GM12878 (cell line): Measurements from ENCODE around the gene CBX2. TPM values are rescaled to one million over a fixed set of nuclear protein-coding genes. Genes with fewer than 3 reads are reported as not detected.
A peak's percentile ranks its signal among the peaks of the same experiment; 100 is the strongest.

Experiments used
- CHD4 ChIP-seq: fragments of 200-600 bp; sonication (generic); IDR thresholded peaks from 2 replicates; pipeline ENCODE4 v1.6.1; 2016; ENCODE audit warnings: mild to moderate bottlenecking
- CREB1 ChIP-seq: IDR thresholded peaks from 2 replicates; pipeline ENCODE4 v1.6.1; 2012; ENCODE audit warnings: low read depth, mild to moderate bottlenecking, inconsistent platforms
- ELK1 ChIP-seq: IDR thresholded peaks from 2 replicates; pipeline ENCODE4 v1.6.1; 2012; ENCODE audit warnings: low read depth, low read length, improper control_type of control experiment
- GATAD2B ChIP-seq: fragments of 450-650 bp; conservative IDR thresholded peaks from 2 replicates; pipeline ENCODE4 v1.6.1; 2017; ENCODE audit warnings: low read depth, mild to moderate bottlenecking, moderate library complexity
- HCFC1 ChIP-seq: fragments of 150-350 bp; IDR thresholded peaks from 2 replicates; pipeline ENCODE4 v1.6.1; 2014; ENCODE audit warnings: low read length
- IKZF2 ChIP-seq, 2 experiments: fragments of 450-650 bp; IDR thresholded peaks; 2 replicates each; pipeline ENCODE4 v1.6.1; 2017; ENCODE audit warnings: mild to moderate bottlenecking in 2 of 2, moderate library complexity in 2 of 2
- JUNB ChIP-seq: IDR thresholded peaks from 2 replicates; pipeline ENCODE4 v1.6.1; 2016; ENCODE audit warnings: antibody characterized with exemption, mild to moderate bottlenecking
- KLF5 ChIP-seq: fragments of 450-650 bp; IDR thresholded peaks from 2 replicates; pipeline ENCODE4 v1.6.1; 2014; ENCODE audit warnings: mild to moderate bottlenecking; ENCODE audit not compliant: partially characterized antibody
- NBN ChIP-seq: fragments of 450-650 bp; IDR thresholded peaks from 2 replicates; pipeline ENCODE4 v1.6.1; 2016
- NFYB ChIP-seq: IDR thresholded peaks from 2 replicates; pipeline ENCODE4 v1.6.1; 2011; ENCODE audit warnings: low read depth, mild to moderate bottlenecking, low read length, improper control_type of control experiment, moderate library complexity; ENCODE audit not compliant: insufficient read depth
- POLR2AphosphoS2 ChIP-seq: IDR thresholded peaks from 2 replicates; pipeline ENCODE4 v1.6.1; 2011; ENCODE audit warnings: low read depth, mild to moderate bottlenecking, low read length, improper control_type of control experiment, moderate library complexity
- POU2F2 ChIP-seq: IDR thresholded peaks from 3 replicates; pipeline ENCODE4 v1.6.1; 2011; ENCODE audit warnings: low read depth, mild to moderate bottlenecking, low read length, borderline replicate concordance
- RAD51 ChIP-seq: fragments of 450-650 bp; IDR thresholded peaks from 2 replicates; pipeline ENCODE4 v1.6.1; 2016; ENCODE audit warnings: moderate library complexity, mild to moderate bottlenecking, inconsistent platforms
- REST ChIP-seq: IDR thresholded peaks from 2 replicates; pipeline ENCODE4 v1.6.1; 2012; ENCODE audit warnings: mild to moderate bottlenecking, low read depth, low read length
- SIX5 ChIP-seq: IDR thresholded peaks from 2 replicates; pipeline ENCODE4 v1.6.1; 2011; ENCODE audit warnings: mild to moderate bottlenecking, low read depth, low read length, moderate library complexity; ENCODE audit not compliant: severe bottlenecking
- STAT3 ChIP-seq: IDR thresholded peaks from 2 replicates; pipeline ENCODE4 v1.6.1; 2011; ENCODE audit warnings: low read depth, low read length, improper control_type of control experiment
- SUZ12 ChIP-seq: fragments of 200-600 bp; sonication (generic); IDR thresholded peaks from one replicate; pipeline ENCODE4 v1.6.1; 2018; ENCODE audit warnings: antibody characterized with exemption, mild to moderate bottlenecking; ENCODE audit not compliant: unreplicated experiment
- YY1 ChIP-seq: IDR thresholded peaks from 2 replicates; pipeline ENCODE4 v1.6.1; 2011; ENCODE audit warnings: low read depth, mild to moderate bottlenecking, low read length
- ZNF217 ChIP-seq: fragments of 450-650 bp; IDR thresholded peaks from 2 replicates; pipeline ENCODE4 v1.6.1; 2017; ENCODE audit warnings: antibody characterized with exemption, mild to moderate bottlenecking
- polyA plus RNA-seq, 11 experiments: library from polyadenylated mRNA; depleted of rRNA in 4 of 11; unstranded in 6 of 11; stranded (reverse) in 5 of 11; fragments of >200 nt; fragmentation: Nextera tagmentation in 4 of 11; fragmentation: Illumina TruSeq in 1 of 11; extraction: Ambion mirVana in 4 of 11; extraction: Trizol in 1 of 11; gene quantifications; 1 replicate in 1 of 11; 2 replicates in 10 of 11; pipeline versions ENCODE4 v1.2.1 to v1.2.3, GENCODE V29; 2011 to 2016; ENCODE audit warnings: inconsistent platforms in 2 of 11, missing spikeins in 2 of 11, low read depth in 1 of 11
- total RNA-seq, 4 experiments: library from RNA; depleted of rRNA in 3 of 4; stranded (reverse); fragments of >200 nt in 3 of 4; fragmentation: Illumina TruSeq in 1 of 4; extraction: Trizol in 1 of 4; gene quantifications; 2 replicates each; pipeline versions ENCODE4 v1.2.1 to v1.2.3, GENCODE V29; 2013 to 2021
- TF ChIP-seq, protein P1 (sequence below): IDR thresholded peaks from 2 replicates; pipeline ENCODE4 v1.6.1; 2011; ENCODE audit warnings: low read depth, mild to moderate bottlenecking, low read length, moderate library complexity, borderline replicate concordance; ENCODE audit errors: extremely low read depth
- TF ChIP-seq, protein P2 (sequence below): IDR thresholded peaks from 2 replicates; pipeline ENCODE4 v1.6.1; 2011; ENCODE audit warnings: borderline replicate concordance, low read depth, mild to moderate bottlenecking, moderate library complexity, mixed read lengths, low read length; ENCODE audit not compliant: insufficient read depth; ENCODE audit errors: extremely low read length
- TF ChIP-seq, protein P3 (sequence below): fragments of 450-650 bp; IDR thresholded peaks from 2 replicates; pipeline ENCODE4 v1.6.1; 2018; ENCODE audit warnings: borderline replicate concordance, mild to moderate bottlenecking; ENCODE audit not compliant: partially characterized antibody

CBX2 gene
- total and polyA plus RNA-seq, 10 of the 15 experiments (the other 5 are each of a cell fraction or from before 2014, with no cell fraction given) = 0.35 to 7.5 (median 4.2) TPM

- no peak for TF ChIP-seq REST
- TF ChIP-seq, protein P1, sequence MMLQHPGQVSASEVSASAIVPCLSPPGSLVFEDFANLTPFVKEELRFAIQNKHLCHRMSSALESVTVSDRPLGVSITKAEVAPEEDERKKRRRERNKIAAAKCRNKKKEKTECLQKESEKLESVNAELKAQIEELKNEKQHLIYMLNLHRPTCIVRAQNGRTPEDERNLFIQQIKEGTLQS = peak; percentile 94; the same call in 1 of the 2 replicates
- TF ChIP-seq POU2F2 = no peak
- TF ChIP-seq, protein P2, sequence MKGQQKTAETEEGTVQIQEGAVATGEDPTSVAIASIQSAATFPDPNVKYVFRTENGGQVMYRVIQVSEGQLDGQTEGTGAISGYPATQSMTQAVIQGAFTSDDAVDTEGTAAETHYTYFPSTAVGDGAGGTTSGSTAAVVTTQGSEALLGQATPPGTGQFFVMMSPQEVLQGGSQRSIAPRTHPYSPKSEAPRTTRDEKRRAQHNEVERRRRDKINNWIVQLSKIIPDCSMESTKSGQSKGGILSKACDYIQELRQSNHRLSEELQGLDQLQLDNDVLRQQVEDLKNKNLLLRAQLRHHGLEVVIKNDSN = peak; percentile 94
- no peak for TF ChIP-seq NBN
- no peak for TF ChIP-seq SUZ12
- no peak for TF ChIP-seq GATAD2B
- TF ChIP-seq RAD51 = peak; percentile 96
- peak; percentile 92 for TF ChIP-seq SIX5
- no peak for TF ChIP-seq ZNF217
- TF ChIP-seq STAT3 = no peak
- no peak for TF ChIP-seq KLF5
- peak; percentile 90 for TF ChIP-seq HCFC1
- peak; percentile 62 for TF ChIP-seq CREB1
- TF ChIP-seq, protein P3, sequence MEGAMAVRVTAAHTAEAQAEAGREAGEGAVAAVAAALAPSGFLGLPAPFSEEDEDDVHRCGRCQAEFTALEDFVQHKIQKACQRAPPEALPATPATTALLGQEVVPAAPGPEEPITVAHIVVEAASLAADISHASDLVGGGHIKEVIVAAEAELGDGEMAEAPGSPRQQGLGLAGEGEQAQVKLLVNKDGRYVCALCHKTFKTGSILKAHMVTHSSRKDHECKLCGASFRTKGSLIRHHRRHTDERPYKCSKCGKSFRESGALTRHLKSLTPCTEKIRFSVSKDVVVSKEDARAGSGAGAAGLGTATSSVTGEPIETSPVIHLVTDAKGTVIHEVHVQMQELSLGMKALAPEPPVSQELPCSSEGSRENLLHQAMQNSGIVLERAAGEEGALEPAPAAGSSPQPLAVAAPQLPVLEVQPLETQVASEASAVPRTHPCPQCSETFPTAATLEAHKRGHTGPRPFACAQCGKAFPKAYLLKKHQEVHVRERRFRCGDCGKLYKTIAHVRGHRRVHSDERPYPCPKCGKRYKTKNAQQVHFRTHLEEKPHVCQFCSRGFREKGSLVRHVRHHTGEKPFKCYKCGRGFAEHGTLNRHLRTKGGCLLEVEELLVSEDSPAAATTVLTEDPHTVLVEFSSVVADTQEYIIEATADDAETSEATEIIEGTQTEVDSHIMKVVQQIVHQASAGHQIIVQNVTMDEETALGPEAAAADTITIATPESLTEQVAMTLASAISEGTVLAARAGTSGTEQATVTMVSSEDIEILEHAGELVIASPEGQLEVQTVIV = no peak
- peak; percentile 98 for TF ChIP-seq YY1
- 0 out of 2 replicates have a peak, but pooled peaks have one; percentile 36 for TF ChIP-seq POLR2AphosphoS2
- TF ChIP-seq ELK1 = 0 out of 2 replicates have a peak, but pooled peaks have one; percentile 30
- peak; percentile 78; the same call in 1 of the 2 replicates for TF ChIP-seq NFYB
- no peak for TF ChIP-seq IKZF2 (IDR thresholded peaks at IDR 0.05)
- TF ChIP-seq CHD4 = no peak
- TF ChIP-seq JUNB = no peak
- TF ChIP-seq, all 136 proteins: peak for 16
These were observed 49.6 kb upstream of the CBX2 start (continued) for GRCh38 chr17:79728169-79728907.
